Urothelium cell line (cell line): ENCODE data around the gene PCK1.

Experiments
- DNase-seq: peaks from one replicate; pipeline ENCODE4 v3.0.0; 2011; ENCODE audit warnings: low spot score, mixed read lengths
- FAIRE-seq: peaks from 2 replicates; lab custom pipeline; 2011; peaks lifted over from hg19 to GRCh38; lab: Jason Lieb, UNC

Gene PCK1

GRCh38 chr20:57587278-57587988 lies 26.5 kb downstream of the PCK1 start:
- FAIRE-seq (peak; percentile 56), DNase-seq (no peak)

- no peak for FAIRE-seq
- DNase-seq = no peak
These were observed 27.1 kb downstream of the PCK1 start for GRCh38 chr20:57587989-57588377.

GRCh38 chr20:57588596-57588995 lies 27.7 kb downstream of the PCK1 start:
- DNase-seq (no peak), FAIRE-seq (no peak)

- FAIRE-seq = no peak
- DNase-seq = no peak
These were observed 28.3 kb downstream of the PCK1 start for GRCh38 chr20:57589123-57589727.

- peak; percentile 37 for FAIRE-seq
- no peak for DNase-seq
These were observed 29.0 kb downstream of the PCK1 start for GRCh38 chr20:57589728-57590484.

GRCh38 chr20:57590485-57591288 lies 29.8 kb downstream of the PCK1 start:
- no peak for FAIRE-seq
- DNase-seq = no peak

- no peak for DNase-seq
- FAIRE-seq = no peak
These were observed 30.6 kb downstream of the PCK1 start for GRCh38 chr20:57591289-57592229.

- peak; percentile 40 for FAIRE-seq
These were observed 31.6 kb downstream of the PCK1 start for GRCh38 chr20:57592263-57593092.

GRCh38 chr20:57593134-57593886 lies 32.4 kb downstream of the PCK1 start:
- FAIRE-seq (no peak), DNase-seq (no peak)

More at GRCh38 chr20:57592263-57593092, 31.6 kb downstream of the PCK1 start:
- no peak for DNase-seq

- FAIRE-seq (no peak), DNase-seq (peak; percentile 85)
These were observed 33.4 kb downstream of the PCK1 start for GRCh38 chr20:57594092-57594951.

GRCh38 chr20:57595041-57596030 lies 34.4 kb downstream of the PCK1 start:
- DNase-seq (no peak), FAIRE-seq (peak; percentile 73)

GRCh38 chr20:57596358-57596757 lies 35.4 kb downstream of the PCK1 start:
- DNase-seq = no peak
- no peak for FAIRE-seq

- DNase-seq (peak; percentile 94), FAIRE-seq (peak; percentile 63)
These were observed 36.4 kb downstream of the PCK1 start for GRCh38 chr20:57596998-57597939.

- DNase-seq (no peak), FAIRE-seq (no peak)
These were observed 37.1 kb downstream of the PCK1 start for GRCh38 chr20:57598060-57598459.

- FAIRE-seq = peak; percentile 67
- no peak for DNase-seq
These were observed 37.6 kb downstream of the PCK1 start for GRCh38 chr20:57598491-57598890.
